ENCODE measurements around the gene NHSL1.

NHSL1 gene

GRCh38 chr6:138509371-138509770 lies 10.1 kb upstream of the NHSL1 start:
- Histone ChIP-seq H3K9me2 (replicated peaks; ENCODE audit: control insufficient read depth, low read length) (no peaks in the 10 kb centered on the region), H3K27me3 (ENCODE audit: control insufficient read depth, low read length) (peaks cover 7% of the 10 kb centered on the region; the same call in 1 of the 2 replicates), H3K4me2 (ENCODE audit: low read length) (no peak overlapping the region), H3K79me2 (ENCODE audit: control insufficient read depth, low read length) (no peaks in the 10 kb centered on the region), H3K4me3 (ENCODE audit: low read length) (no peak overlapping the region), H4K20me1 (ENCODE audit: control insufficient read depth, insufficient read depth, low read depth, low read length) (no peaks in the 10 kb centered on the region), H3K27ac (ENCODE audit: low read depth, low read length) (no peak overlapping the region), H3K36me3 (ENCODE audit: control insufficient read depth, low read length) (no peaks in the 10 kb centered on the region), H3K9me3 (ENCODE audit: control insufficient read depth, insufficient read depth, low read length) (no peaks in the 10 kb centered on the region), H3K4me1 (ENCODE audit: control insufficient read depth, low read length) (no peaks in the 10 kb centered on the region; the same call in 1 of the 2 replicates), H3F3A (ENCODE audit: control insufficient read depth, insufficient read depth) (no peaks in the 10 kb centered on the region)
- TF ChIP-seq CTCF (IDR thresholded peaks at IDR 0.05; ENCODE audit: low read depth, low read length, poor library complexity, severe bottlenecking) (peak; percentile 63), EZH2phosphoT487 (IDR thresholded peaks at IDR 0.05; ENCODE audit: borderline replicate concordance, low read length) (no peak)

GRCh38 chr6:138508676-138508988 lies 9.3 kb upstream of the NHSL1 start:
- Histone ChIP-seq H3K9me3 (ENCODE audit: control insufficient read depth, insufficient read depth, low read length) (no peaks in the 10 kb centered on the region), H3K9me2 (replicated peaks; ENCODE audit: control insufficient read depth, low read length) (no peaks in the 10 kb centered on the region), H3K79me2 (ENCODE audit: control insufficient read depth, low read length) (no peaks in the 10 kb centered on the region), H3K36me3 (ENCODE audit: control insufficient read depth, low read length) (no peaks in the 10 kb centered on the region), H3K27me3 (ENCODE audit: control insufficient read depth, low read length) (peaks cover 7% of the 10 kb centered on the region; the same call in 1 of the 2 replicates), H3K27ac (ENCODE audit: low read depth, low read length) (no peak overlapping the region), H3K4me2 (ENCODE audit: low read length) (no peak overlapping the region), H4K20me1 (ENCODE audit: control insufficient read depth, insufficient read depth, low read depth, low read length) (no peaks in the 10 kb centered on the region), H3F3A (ENCODE audit: control insufficient read depth, insufficient read depth) (no peaks in the 10 kb centered on the region), H3K4me1 (ENCODE audit: control insufficient read depth, low read length) (no peaks in the 10 kb centered on the region; the same call in 1 of the 2 replicates), H3K4me3 (ENCODE audit: low read length) (no peak overlapping the region)
- TF ChIP-seq EZH2phosphoT487 (IDR thresholded peaks at IDR 0.05; ENCODE audit: borderline replicate concordance, low read length) (no peak), CTCF (IDR thresholded peaks at IDR 0.05; ENCODE audit: low read depth, low read length, poor library complexity, severe bottlenecking) (no peak)

- no peaks in the 10 kb centered on the region for H4K20me1 ChIP-seq (ENCODE audit: control insufficient read depth, insufficient read depth, low read depth, low read length)
These were observed 8.8 kb upstream of the NHSL1 start for GRCh38 chr6:138507977-138508675.

More at GRCh38 chr6:138507977-138508675, 8.8 kb upstream of the NHSL1 start:
- Histone ChIP-seq H3K4me3 (ENCODE audit: low read length) (no peak overlapping the region), H3K36me3 (ENCODE audit: control insufficient read depth, low read length) (no peaks in the 10 kb centered on the region), H3K4me1 (ENCODE audit: control insufficient read depth, low read length) (no peaks in the 10 kb centered on the region; the same call in 1 of the 2 replicates), H3K9me2 (replicated peaks; ENCODE audit: control insufficient read depth, low read length) (no peaks in the 10 kb centered on the region), H3K9me3 (ENCODE audit: control insufficient read depth, insufficient read depth, low read length) (no peaks in the 10 kb centered on the region), H3K79me2 (ENCODE audit: control insufficient read depth, low read length) (no peaks in the 10 kb centered on the region), H3K4me2 (ENCODE audit: low read length) (no peak overlapping the region), H3K27me3 (ENCODE audit: control insufficient read depth, low read length) (peaks cover 3% of the 10 kb centered on the region; the same call in 1 of the 2 replicates), H3F3A (ENCODE audit: control insufficient read depth, insufficient read depth) (no peaks in the 10 kb centered on the region), H3K27ac (ENCODE audit: low read depth, low read length) (no peak overlapping the region)
- TF ChIP-seq CTCF (IDR thresholded peaks at IDR 0.05; ENCODE audit: low read depth, low read length, poor library complexity, severe bottlenecking) (no peak), EZH2phosphoT487 (IDR thresholded peaks at IDR 0.05; ENCODE audit: borderline replicate concordance, low read length) (no peak)
